Natural killer cell (primary cell): ENCODE data around the gene SHC2. TPM values are rescaled to one million over a fixed set of nuclear protein-coding genes. Genes with fewer than 3 reads are reported as not detected.

Source experiments
- ATAC-seq, 3 donors: fragments of 150-1000 bp in 2 of 3; fragments of 200-7000 bp in 1 of 3; cut with Tn5 transposase; 1 replicate in 1 of 3; 2 replicates in 2 of 3; pipeline ENCODE4 v1.10.0; 2021; ENCODE audit warnings: mild to moderate bottlenecking in 2 of 3, moderate library complexity in 2 of 3
- DNase-seq, 2 donors: peaks; one replicate each; pipeline versions ENCODE4 v3.0.0 to v3.0.0-alpha.2; 2013 to 2021; ENCODE audit warnings: mixed read lengths in 1 of 2
- H3K27ac ChIP-seq: one replicate; pipeline ENCODE4 v1.5.1; 2013; ENCODE audit warnings: mild to moderate bottlenecking, low read length
- H3K27me3 ChIP-seq: one replicate; pipeline ENCODE4 v1.6.1; 2013; ENCODE audit warnings: low read length; ENCODE audit not compliant: control insufficient read depth, insufficient read depth
- H3K36me3 ChIP-seq: one replicate; pipeline ENCODE4 v1.6.1; 2013; ENCODE audit warnings: low read length; ENCODE audit not compliant: control insufficient read depth, insufficient read depth
- H3K4me1 ChIP-seq: one replicate; pipeline ENCODE4 v1.6.1; 2013; ENCODE audit warnings: low read length; ENCODE audit not compliant: control insufficient read depth, insufficient read depth
- H3K4me3 ChIP-seq: one replicate; pipeline ENCODE4 v1.5.1; 2013; ENCODE audit warnings: low read length
- H3K9me3 ChIP-seq: one replicate; pipeline ENCODE4 v1.6.1; 2013; ENCODE audit warnings: low read length; ENCODE audit not compliant: control insufficient read depth, insufficient read depth
- H3K27ac Mint-ChIP-seq, 2 donors: one replicate each; pipeline ENCODE4 v1.8.0; 2022; ENCODE audit warnings: mild to moderate bottlenecking in 2 of 2, mixed read lengths in 2 of 2, moderate library complexity in 1 of 2
- H3K27me3 Mint-ChIP-seq, 2 donors: one replicate each; pipeline ENCODE4 v1.8.0; 2022; ENCODE audit warnings: low read depth in 2 of 2, mixed read lengths in 2 of 2
- H3K36me3 Mint-ChIP-seq: one replicate; pipeline ENCODE4 v1.8.0; 2022; ENCODE audit warnings: mixed read lengths
- H3K4me1 Mint-ChIP-seq, 2 donors: one replicate each; pipeline ENCODE4 v1.8.0; 2022; ENCODE audit warnings: mixed read lengths in 2 of 2
- H3K4me3 Mint-ChIP-seq: one replicate; pipeline ENCODE4 v1.8.0; 2022; ENCODE audit warnings: mild to moderate bottlenecking, moderate library complexity, mixed read lengths
- H3K9me3 Mint-ChIP-seq, 2 donors: one replicate each; pipeline ENCODE4 v1.8.0; 2022; ENCODE audit warnings: mixed read lengths in 2 of 2
- CTCF ChIP-seq: fragments of 200-600 bp; IDR thresholded peaks from one replicate; pipeline ENCODE4 v1.8.0; 2022; ENCODE audit warnings: antibody characterized with exemption
- WGBS: methylation state at CpG from one replicate; pipeline ENCODE4 v1.1.7; 2013; ENCODE audit warnings: missing lambda C conversion rate; ENCODE audit not compliant: insufficient coverage; 5-methylcytosine and 5-hydroxymethylcytosine counted together
- intact Hi-C: fragments of 100-400 bp; cut with micrococcal nuclease; formaldehyde crosslinking; loops from one replicate; pipeline ENCODE4 v1.14.2; 2022
- total RNA-seq, 4 donors: library from RNA; stranded (reverse); fragments of 120-200 nt in 1 of 4; gene quantifications; one replicate each; pipeline versions ENCODE4 v1.2.3 to v1.2.4, GENCODE V29; 2013 to 2022

The SHC2 gene
- total RNA-seq, 3 donors from 2014 or later (not counting 1 experiment from before 2014, with no cell fraction given): 0.75 TPM; not detected in 2

- 78% methylated on average over 31 of the region's 31 CpGs for WGBS
- Mint-ChIP-seq H3K36me3 (no peaks in the 10 kb centered on the region), H3K27ac (no peak overlapping the region), H3K9me3 (no peaks in the 10 kb centered on the region), H3K4me3 (no peak overlapping the region), H3K27me3 (peaks cover 9 to 14% of the 10 kb centered on the region in 2 donors), H3K4me1 (peaks cover 0 to 10% of the 10 kb centered on the region in 2 donors)
- Histone ChIP-seq H3K9me3 (no peaks in the 10 kb centered on the region), H3K27me3 (peaks cover 23% of the 10 kb centered on the region), H3K36me3 (no peaks in the 10 kb centered on the region), H3K4me3 (no peak overlapping the region), H3K27ac (no peak overlapping the region), H3K4me1 (peaks cover 9% of the 10 kb centered on the region)
- intact Hi-C loops: no loop called here
- no peak for DNase-seq
- TF ChIP-seq CTCF: no peak
- no peak for ATAC-seq
These were observed 38.3 kb upstream of the SHC2 start for GRCh38 chr19:498977-499623.

GRCh38 chr19:498511-498891 lies 37.7 kb upstream of the SHC2 start:
- H3K4me1 ChIP-seq: peaks cover 9% of the 10 kb centered on the region
- no peaks in the 10 kb centered on the region for H3K9me3 Mint-ChIP-seq
- intact Hi-C loops: no loop called here
- peaks cover 23% of the 10 kb centered on the region for H3K27me3 ChIP-seq
- H3K27ac ChIP-seq: no peak overlapping the region
- no peaks in the 10 kb centered on the region for H3K36me3 Mint-ChIP-seq
- H3K27me3 Mint-ChIP-seq: peaks cover 9 to 14% of the 10 kb centered on the region in 2 donors
- WGBS: 21% methylated on average over 22 of the region's 26 CpGs
- ATAC-seq (no peak), DNase-seq (no peak)
- no peak overlapping the region for H3K27ac Mint-ChIP-seq
- peaks cover 0 to 10% of the 10 kb centered on the region in 2 donors for H3K4me1 Mint-ChIP-seq
- H3K4me3 Mint-ChIP-seq: no peak overlapping the region
- TF ChIP-seq CTCF: no peak
- no peaks in the 10 kb centered on the region for H3K36me3 ChIP-seq
- H3K9me3 ChIP-seq: no peaks in the 10 kb centered on the region
- no peak overlapping the region for H3K4me3 ChIP-seq

GRCh38 chr19:497869-498510 lies 37.2 kb upstream of the SHC2 start:
- Mint-ChIP-seq H3K9me3 (no peaks in the 10 kb centered on the region), H3K4me1 (peaks cover 0 to 10% of the 10 kb centered on the region in 2 donors), H3K27me3 (peaks cover 9 to 14% of the 10 kb centered on the region in 2 donors), H3K27ac (no peak overlapping the region), H3K36me3 (no peaks in the 10 kb centered on the region), H3K4me3 (peak overlapping the region; percentile 9)
- Histone ChIP-seq H3K4me3 (no peak overlapping the region), H3K36me3 (no peaks in the 10 kb centered on the region), H3K27ac (no peak overlapping the region), H3K27me3 (peaks cover 23% of the 10 kb centered on the region), H3K4me1 (peaks cover 9% of the 10 kb centered on the region), H3K9me3 (no peaks in the 10 kb centered on the region)
- no peak for DNase-seq
- 7% methylated on average over 50 of the region's 50 CpGs for WGBS
- intact Hi-C loops: no loop called here
- no peak for ATAC-seq
- TF ChIP-seq CTCF: no peak
